ENCODE measurements around the gene ATP5PB.

DNA sequence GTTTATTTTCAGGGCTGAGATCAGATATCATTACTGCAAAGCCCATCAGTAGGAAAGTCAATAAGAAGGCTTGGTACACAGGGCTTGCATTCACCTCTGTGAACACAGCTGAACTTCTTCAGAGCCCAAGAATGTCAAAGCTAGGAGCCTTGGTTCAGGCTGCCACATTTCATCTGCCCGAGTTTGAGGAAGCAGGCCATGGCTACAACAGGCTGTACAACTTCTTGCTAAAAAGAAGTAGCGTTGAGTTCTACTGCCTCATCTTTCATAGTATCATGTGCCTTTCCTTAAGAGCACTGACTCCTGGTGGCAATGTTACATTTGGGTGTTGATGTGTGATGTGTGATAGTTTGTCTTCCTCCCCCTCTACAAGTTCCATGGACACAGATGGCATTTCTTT, 34.6 kb downstream of the ATP5PB start:
- TF ChIP-seq CTCF (conservative IDR thresholded peaks at IDR 0.05): no peak
- TF ChIP-seq ZFX (IDR thresholded peaks at IDR 0.05): no peak

Measured in C4-2B (cell line).